HPDE6-E6E7 (cell line): Measurements from ENCODE around the gene CLHC1.
"Not testable (repeated sequence)": the region's sequence is repeated elsewhere in the genome, so short reads cannot be mapped to it uniquely, and the experiment has no call there.

Experiments
- DNase-seq: peaks from one replicate; pipeline ENCODE4 v3.0.0; 2011; ENCODE audit warnings: missing footprints; ENCODE audit errors: extremely low spot score

The CLHC1 gene

DNA sequence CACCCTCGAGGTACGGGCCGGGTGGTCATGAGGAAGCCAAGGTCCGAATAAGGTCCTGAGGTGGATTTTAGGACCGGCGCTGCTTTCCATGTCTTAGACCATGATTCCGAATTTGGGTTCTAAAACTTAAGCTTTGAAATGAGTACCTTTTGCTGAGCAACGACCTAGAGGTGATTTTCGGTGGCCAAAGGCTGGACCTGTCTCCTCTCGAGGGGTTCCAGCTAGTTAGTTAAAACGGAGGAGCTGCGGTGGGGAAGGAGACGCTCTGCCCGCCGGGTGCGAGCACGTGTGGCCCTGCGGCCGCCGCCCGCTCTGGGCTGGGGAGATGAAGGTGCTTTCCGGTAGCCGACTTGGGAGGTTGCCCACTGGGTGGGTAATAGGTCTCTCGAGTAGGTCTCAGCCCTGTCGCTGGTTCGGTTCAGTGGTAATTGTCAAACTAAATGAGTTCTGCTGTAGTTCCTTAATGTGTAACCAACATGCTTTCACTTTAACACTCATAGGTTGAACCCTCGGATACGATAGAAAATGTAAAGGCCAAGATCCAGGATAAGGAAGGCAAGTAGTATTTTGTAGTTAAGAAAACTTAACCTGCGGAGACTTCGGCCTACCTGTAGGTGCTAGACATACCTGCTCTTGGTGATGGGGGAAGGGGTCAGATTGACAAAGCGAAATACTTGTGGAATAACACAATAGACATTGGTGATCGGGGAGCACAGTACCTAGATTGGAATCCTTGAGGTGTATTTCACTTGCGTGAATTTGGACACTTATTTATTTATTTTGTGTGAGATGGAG lies 967 bp upstream of the CLHC1 start:
- DNase-seq: no peak

DNA sequence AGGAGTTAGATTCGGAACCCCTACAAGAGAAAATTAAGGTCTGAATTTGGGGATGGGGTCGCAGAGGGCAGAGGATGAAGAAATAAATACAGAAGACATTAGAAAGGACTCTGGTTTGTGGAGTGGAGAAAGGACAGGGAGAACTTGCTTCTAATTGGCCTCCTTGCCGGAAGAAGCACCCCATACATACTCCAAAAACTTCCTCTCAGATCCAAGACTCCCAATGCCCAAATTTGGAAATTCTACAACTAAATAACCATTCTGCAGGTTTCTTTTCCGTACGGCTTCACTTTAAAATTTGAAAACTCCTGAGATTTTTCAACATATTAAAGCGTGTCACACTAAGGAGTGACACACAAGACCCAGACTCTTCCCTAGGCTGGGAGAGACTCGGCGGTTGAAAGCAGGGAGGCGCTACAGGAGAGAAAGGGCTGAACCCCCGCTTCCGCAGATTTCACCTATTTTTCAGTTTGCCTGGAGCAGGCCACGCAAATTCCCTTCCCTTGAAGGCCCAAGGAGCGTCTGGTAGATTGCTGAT lies 478 bp downstream of the CLHC1 start:
- peak; percentile 25 for DNase-seq

DNA sequence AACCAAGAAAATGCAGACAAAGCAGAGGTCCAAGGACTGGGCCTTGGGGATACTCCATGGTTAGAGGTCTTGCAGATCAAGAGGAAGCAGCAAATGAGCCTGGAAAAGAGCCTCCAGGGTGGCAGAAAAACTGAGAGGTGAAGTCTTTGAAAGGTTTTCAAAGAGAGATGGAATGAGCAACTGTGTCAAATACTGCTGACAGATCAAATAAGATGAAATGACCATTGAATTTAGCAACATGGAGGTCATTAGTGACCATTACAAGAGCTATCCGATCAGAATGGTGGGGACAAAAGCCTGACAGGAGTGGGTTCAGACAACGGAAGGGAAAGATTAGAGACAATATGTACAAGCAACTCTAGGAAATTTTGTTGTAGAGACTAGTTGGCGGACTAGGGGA lies 1.5 kb downstream of the CLHC1 start:
- DNase-seq: no peak

DNA sequence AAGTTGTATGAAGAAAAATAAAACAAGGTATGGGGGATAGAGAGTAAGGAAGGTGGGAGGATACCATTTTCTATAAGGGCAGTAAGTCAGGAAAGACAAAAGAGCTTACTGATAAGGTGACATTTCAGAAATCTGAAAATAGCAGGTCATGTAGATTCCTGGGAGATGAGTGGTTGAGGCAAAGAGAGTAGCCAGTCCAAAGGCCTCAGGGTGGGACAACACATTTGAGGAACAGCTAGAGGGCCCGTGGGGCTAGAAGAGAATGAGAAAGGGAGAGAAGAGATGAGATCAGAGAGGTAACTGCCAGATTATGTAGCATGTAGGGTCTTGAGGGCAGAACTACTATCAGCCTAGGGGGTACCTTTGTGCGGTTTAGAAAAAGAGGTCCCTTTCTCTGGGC lies 2.9 kb downstream of the CLHC1 start:
- DNase-seq: no peak

DNA sequence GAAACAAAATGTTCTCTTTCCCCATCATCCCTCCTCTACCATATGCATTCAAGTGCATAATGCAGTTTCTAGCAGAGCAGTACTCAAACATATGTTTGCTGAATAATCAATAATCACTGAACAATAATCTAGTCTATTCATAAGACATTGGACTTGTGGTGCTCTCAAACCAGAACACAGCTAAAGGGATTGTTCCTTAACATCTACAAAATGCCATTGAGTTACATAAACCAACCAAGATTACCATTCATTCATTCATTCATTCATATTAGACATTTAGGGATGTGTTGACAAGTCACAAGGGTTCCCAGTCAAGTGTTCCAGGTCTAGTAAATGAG lies 3.9 kb downstream of the CLHC1 start:
- DNase-seq: no peak

DNA sequence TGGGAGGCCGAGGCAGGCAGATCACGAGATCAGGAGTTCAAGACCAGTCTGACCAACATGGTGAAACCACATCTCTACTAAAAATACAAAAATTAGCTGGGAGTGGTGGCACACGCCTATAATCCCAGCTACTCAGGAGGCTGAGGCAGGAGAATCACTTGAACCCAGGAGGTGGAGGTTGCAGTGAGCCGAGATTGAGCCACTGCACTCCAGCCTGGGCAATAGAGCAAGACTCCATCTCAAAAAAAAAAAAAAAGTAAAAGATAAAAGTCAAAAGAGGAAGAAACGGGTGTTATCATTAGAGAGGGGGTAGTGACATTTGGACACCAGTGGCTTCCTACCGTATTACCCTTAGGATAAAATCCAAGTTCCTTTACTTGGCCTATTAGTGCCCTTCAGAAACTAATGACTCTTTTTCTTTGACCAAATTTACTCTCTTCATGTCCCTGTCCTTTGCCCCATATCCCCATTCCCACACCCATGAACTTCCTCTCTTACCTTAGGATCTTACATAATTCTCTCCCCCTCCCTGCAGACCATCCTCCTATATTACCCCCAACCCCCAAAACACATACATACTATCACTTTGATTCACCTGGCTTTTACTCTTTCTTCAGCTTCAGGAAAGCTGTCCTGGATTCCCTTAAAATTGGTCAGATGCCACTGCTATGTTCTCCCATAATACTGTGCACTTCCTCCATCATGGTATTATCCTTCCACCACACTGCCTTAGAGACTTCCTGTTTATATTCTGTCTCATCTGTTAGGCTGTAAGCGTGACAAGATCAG lies 4.5 kb downstream of the CLHC1 start:
- not testable (repeated sequence) for DNase-seq

DNA sequence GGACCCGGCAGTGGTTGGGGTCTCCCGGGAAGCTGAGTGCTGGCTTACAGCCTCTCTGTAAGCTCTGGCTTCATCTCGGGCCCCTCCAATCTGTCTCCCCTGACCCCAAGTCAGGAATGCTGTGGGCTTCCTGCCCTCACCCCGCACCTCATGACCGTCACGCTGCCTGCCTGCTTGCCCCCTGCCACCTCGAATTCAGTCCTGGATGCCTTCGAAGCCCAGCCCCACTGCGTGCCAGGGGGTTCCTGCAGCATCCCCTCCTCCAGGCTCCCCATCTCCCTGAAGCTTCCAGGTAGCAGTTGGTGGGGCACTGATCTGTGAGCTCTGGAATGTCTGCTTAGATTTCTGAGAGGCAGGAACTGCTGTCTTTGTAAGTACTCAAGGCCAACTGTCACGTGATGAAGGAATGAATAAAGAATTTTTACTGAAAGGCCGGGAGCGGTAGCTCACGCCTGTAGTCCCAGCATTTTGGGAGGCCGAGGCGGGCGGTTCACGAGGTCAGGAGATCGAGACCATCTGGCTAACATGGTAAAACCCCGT lies 6.5 kb downstream of the CLHC1 start:
- no peak for DNase-seq

DNA sequence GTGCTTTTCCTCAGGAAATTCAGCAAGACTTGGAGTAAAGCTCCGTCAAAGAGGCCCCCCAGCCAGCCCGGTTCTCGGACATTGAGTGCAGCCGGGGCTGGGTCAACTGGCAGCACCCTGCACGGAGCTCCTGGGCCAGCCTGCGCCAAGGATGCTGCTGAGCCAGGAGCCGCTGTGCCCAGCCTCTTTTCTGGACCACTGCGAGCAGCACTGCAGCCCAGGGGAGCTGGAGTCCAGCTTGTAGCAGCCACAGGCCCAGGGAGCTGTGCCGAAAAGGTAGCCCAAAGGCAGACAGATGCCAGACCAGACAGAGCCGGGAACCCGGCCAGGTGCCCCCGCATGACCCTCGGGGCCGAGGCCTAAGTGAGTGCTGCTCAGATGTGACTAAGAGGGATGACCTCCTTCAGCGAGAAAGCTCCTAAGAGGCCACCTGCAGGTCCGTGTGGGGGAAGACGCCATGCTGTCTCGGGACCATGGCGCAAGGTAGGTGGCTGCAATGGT lies 7.3 kb downstream of the CLHC1 start:
- DNase-seq: no peak

DNA sequence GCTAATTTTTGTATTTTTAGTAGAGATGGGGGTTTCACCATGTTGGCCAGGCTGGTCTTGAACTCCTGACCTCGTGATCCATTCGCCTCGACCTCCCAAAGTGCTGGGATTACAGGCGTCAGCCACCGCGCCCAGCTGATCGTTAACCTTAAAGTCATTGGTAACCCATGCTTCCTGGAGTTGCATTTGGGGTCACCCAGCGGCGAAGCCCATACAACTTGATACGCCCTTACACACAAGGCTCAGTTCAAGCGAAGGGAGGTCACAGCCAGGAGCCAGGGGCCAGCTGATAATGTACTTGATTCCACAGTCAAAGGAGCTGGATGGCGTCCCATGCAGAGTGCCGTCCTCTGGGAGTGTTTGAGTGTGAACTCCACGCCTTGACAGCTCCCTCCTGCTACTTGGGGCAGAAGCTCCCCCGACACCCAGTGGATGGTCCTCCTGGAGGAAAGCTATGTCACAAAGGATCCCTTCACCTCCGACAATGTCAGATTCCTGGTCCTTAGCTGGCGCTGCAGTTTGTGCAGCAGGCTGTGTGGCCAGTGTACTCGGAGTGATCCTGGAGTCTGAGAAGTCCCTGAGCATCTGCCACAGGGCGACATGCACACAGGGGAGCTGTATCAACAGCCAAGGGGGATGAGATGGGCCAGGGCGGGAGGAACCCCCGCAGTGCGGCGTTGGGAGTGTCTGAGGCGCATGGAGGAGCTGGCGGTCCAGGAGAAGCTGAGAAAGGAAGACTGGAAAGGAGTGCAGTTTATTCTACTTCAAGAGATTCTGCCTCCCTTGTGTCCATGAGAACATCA lies 7.9 kb downstream of the CLHC1 start:
- DNase-seq: no peak

DNA sequence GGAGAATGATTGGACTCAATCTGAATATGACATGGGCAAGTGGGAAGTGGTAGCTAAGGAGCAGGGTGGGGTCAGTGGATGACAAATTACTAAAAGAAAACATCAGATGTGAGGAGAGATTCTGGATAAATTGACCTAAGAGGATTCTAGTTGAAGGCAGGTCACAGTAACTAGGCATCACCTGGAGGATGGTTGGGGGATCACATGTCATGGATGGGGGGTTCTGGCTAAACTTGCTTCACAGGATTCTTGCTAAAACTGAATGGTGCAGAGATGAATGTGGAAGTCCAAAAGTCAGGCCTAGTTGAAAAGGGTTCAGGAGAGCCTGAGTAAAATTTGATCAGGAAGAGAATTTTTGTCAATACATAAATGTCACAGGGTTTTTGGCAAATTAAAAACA lies 18.3 kb downstream of the CLHC1 start:
- no peak for DNase-seq

DNA sequence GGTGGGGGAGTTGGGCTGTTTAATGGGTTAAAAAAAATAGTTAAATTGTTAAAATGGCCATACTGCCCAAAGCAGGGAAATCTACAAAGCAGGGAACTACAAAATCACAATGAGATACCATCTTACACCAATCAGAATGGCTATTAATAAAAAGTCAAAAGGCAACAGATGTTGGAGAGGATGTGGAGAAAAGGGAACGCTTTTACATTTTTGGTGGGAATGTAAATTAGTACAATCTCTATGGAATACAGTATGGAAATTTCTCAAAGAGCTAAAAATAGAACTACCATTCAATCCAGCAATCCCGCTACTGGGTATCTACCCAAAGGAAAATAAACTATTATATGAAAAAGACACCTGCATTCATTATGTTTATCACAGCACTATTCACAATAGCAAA lies 27.1 kb downstream of the CLHC1 start:
- DNase-seq: no peak

DNA sequence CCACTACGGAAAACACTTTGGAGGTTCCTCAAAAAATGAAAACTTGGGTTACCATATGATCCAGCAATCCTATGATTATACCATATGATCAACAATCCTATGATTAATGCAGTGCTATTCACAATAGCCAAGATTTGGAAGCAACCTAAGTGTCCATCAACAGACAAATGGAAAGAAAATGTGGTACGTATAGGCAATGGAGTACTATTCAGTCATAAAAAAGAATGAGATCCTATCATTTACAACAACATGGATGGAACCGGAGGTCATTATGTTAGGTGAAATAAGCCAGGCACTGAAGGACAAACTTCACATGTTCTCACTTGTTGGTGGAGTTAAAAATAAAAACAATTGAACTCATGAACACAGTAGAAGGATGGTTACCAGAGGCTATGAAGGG lies 27.6 kb downstream of the CLHC1 start:
- no peak for DNase-seq

DNA sequence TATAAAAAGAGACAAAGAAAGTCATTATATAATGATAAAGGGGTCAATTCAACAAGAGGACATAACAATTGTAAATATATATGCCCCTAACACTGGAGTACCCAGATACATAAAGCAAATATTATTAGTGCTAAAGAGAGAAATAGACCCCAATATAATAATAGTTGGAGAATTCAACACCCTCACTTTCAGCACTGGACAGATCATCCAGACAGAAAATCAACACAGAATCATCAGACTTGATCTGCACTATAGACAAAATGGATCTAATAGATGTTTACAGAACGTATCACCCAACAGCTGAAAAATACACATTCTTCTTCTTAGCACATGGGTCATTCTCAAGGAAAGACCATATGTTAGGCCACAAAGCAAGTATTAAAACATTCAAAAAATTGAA lies 31.7 kb downstream of the CLHC1 start:
- DNase-seq: no peak

DNA sequence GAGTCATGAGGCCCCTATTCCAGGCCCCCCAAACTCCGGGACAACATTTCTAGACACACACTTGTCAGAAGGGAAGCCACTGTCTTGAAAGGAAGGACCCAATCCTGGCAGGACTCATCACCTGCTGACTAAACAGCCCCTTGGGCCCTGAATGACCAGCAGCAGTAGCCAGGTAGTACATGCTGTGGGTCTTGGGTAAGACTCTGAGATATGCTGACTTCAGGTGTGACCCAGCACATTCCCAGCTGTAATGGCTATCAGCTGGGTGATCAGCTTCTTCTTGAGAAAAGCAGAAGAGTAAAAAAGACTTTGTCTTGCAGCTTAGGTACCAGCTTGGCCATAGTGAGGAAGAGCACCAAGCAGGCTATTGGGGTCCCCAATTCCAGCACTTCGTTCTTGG lies 35.6 kb downstream of the CLHC1 start:
- DNase-seq: no peak

DNA sequence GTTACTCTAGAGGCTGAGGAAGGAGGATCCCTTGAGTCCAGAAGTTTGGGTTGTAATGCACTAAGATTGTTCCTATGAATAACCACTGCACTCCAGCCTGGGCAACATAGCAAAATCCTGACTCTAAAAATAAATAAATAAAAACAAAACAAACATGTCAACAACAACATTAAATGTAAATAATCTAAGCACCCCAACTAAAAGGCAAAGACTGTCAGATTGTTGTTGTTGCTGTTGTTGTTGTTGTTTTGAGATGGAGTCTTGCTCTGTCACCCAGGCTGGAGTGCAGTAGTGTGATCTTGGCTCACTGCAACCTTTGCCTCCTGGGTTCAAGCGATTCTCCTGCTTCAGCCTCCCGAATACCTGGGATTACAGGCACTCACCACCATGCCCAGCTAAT lies 40.2 kb downstream of the CLHC1 start:
- DNase-seq: not testable (repeated sequence)

DNA sequence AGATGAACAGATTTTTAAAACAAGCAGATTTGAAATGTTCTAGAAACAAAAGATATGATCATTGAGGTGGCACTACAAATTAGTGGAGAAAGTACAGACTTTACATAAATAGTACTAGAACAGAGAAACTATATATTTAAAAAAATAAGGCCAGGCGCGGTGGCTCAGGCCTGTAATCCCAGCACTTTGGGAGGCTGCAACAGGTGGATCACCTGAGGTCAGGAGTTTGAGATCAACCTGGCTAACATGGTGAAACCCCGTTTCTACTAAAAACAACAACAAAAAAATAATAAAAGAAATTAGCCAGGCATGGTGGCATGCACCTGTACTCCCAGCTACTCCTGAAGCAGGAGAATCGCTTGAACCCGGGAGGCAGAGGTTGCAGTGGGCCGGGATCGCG lies 45.3 kb downstream of the CLHC1 start:
- not testable (repeated sequence) for DNase-seq

DNA sequence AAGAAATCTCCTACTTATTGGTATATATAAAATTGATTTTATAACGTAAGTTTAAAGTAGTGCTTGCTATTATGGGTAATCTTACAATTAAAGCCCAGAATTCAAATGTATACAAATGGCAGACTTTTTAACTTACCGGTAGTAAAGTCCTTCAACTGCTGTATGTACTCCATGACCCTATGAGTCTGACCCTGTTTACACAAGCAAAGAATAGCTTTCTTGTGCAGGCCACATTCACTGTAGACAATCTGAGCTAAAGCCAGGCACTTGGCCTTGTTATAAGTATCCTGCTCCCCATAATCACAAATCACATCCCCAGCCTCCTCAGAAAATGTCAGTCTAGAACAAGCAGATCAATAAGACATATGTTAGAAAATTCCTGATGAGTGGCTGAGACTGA lies 51.7 kb downstream of the CLHC1 start:
- no peak for DNase-seq

DNA sequence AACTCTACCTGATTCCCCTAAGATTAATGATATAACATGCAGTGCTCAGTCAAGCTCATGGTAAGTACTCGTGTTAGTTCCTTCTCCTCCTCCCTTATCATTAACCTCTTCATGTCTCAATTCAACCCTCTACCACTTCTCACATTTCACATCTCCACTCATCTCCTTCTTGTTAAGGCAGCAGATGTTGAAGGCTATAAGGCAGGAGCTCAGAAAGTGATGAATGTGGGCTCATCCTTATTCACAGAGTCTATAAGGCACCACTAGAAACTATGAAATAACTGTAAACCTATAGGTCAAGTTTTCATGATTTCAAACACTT lies 56.0 kb downstream of the CLHC1 start:
- DNase-seq: no peak

DNA sequence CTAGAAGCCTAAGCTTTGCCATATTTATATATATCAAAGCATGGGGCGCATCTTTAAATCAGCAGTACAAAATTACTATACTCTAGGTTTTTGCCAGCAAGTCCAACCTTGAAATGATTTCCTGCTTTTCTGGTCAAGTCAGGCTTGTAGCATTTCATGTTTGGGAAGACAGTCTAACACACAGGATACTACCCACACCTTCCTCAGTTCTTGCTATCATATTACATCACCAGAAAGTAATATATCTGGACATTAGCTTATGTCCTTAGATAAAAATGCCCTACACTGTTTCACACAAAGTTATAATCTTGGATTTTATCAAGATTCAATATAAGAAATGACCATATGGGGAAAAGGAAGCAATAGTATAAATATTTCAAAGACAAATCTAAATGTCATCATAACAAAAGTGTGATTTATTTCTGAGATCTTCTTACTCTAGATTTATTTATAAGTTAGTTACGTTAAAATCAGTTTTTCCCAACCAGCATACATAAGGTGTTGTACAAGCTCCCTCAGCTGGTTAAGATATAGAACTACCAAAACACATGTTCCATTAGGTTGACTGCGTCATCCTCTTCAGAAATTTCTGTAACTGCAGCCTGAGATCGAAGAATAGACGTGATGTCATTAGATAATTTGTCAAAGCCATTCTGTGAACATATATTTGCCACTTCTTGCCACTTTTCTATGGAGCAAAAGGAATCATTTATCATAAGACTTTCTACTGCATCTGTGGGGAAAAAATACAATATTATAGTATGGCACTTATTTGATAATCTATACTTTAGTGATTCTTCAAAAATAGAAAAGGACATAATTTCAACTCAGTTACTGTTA lies 56.6 kb downstream of the CLHC1 start:
- peak; percentile 50 for DNase-seq

DNA sequence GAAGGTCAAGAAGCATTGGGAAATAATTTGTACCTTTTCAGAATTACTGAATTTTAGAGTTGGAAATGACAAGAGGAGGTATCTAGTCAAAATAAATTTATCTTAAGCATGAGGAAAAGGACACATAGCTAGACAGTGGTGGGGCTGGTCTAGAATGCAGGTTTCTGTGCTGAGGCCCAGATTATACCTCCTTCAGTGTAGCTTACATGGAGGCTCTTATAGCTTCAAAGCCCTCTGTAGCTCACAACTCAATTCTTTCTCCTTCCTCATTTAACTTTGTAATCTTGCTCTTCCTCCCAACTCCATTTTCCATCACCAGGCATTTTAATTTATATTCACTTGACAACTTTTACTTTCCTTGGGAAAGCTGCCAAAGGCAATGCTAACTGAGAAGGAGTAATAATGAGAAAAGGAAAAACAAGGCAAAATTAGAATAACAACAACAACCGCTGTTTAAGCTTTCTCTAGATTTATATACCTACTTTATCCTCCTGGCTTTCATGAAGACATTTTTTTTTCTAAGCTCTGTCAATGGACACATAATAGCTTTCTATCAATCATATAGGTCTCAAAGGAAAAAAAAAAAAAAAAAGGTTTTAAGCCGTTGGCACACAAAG lies 58.5 kb downstream of the CLHC1 start:
- DNase-seq: no peak

DNA sequence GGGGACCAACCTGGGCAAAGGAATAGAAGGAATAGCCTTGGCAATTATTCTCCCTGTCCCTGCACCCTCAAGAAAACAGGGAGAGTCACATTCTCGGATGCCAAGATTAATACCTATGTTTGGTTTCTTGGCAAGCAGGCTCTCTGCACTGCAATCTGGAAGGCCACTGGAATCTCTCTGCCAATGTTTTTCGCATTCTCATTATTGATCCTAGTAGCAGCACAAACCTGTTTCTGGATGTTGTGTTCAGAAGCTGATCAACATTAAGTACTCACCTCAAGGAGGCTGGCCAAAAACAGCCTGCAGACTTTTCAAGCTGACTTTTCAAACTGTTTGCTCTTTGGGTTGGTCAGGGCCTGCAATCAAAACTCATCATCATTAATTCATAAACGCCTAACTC lies 62.2 kb downstream of the CLHC1 start:
- DNase-seq: no peak
